SH-SY5Y (cell line): ENCODE measurements around the gene PTPRJ.

Experiments used
- GATA2 ChIP-seq: IDR thresholded peaks from 2 replicates; pipeline ENCODE4 v1.6.1; 2011; ENCODE audit warnings: mild to moderate bottlenecking, low read depth, low read length
- GATA3 ChIP-seq: IDR thresholded peaks from 2 replicates; pipeline ENCODE4 v1.6.1; 2011; ENCODE audit warnings: low read depth, mild to moderate bottlenecking, low read length, moderate library complexity

DNA sequence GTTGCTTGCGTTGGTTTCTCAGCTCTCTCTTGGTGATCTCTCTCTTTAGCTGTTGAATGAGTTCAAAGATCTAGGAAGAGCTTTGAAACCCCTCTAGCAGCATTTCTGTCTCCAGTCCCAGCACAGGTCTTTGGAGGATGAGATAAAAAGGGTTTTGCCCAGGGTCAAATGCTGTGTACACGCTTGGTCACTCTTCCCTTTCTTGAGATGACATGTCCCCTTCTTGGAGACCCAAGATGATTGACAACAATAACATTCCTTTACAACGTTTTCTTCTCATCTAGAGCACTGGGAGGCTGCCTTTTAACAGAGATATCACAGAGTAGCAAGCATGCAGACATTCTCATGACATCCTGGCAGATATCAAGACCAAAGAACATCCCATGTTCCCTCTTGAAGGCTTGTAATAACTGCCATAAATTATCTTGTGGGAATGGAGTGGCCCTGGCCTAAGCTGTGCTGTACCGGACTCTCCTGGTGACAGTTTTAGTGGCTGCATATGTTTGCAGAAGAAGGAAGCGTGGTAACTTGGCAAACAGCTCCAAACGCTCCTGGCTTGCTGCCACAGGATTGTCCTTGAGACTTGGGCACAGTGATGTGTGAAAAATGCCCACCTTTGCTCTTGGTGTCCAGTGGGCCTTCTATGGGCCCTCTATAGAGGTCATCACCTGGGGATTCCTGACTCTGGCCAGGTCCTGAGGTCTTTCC is 107.8 kb downstream of the PTPRJ start:
- no peak for TF ChIP-seq GATA3
- TF ChIP-seq GATA2, result no peak
